Measurements from ENCODE around the gene STEAP1B.
"Not testable (repeated sequence)": the region's sequence is repeated elsewhere in the genome, so short reads cannot be mapped to it uniquely, and the experiment has no call there.

Gene STEAP1B

GRCh38 chr7:22447762-22448161 is 52.2 kb downstream of the STEAP1B start:
- no peak overlapping the region for H3K4me3 ChIP-seq (ENCODE audit: low read length)
- no peaks in the 10 kb centered on the region for H3K27me3 ChIP-seq (ENCODE audit: control insufficient read depth, insufficient read depth, low read length)
- H3K9ac ChIP-seq (ENCODE audit: low read length) = no peak overlapping the region
- H3K4me1 ChIP-seq (ENCODE audit: control insufficient read depth, low read depth, low read length) = peaks cover 4% of the 10 kb centered on the region
- no peaks in the 10 kb centered on the region for H3K9me3 ChIP-seq (ENCODE audit: control insufficient read depth, low read depth, low read length)
- no peaks in the 10 kb centered on the region for H3K36me3 ChIP-seq (ENCODE audit: control insufficient read depth, low read depth, low read length)
- H3K27ac ChIP-seq (ENCODE audit: low read length) = no peak overlapping the region

- Histone ChIP-seq H3K9me3 (ENCODE audit: control insufficient read depth, low read depth, low read length) (no peaks in the 10 kb centered on the region), H3K4me3 (ENCODE audit: low read length) (no peak overlapping the region), H3K36me3 (ENCODE audit: control insufficient read depth, low read depth, low read length) (no peaks in the 10 kb centered on the region), H3K27me3 (ENCODE audit: control insufficient read depth, insufficient read depth, low read length) (no peaks in the 10 kb centered on the region), H3K27ac (ENCODE audit: low read length) (no peak overlapping the region), H3K9ac (ENCODE audit: low read length) (no peak overlapping the region), H3K4me1 (ENCODE audit: control insufficient read depth, low read depth, low read length) (peaks cover 4% of the 10 kb centered on the region)
These were observed 53.0 kb downstream of the STEAP1B start for GRCh38 chr7:22447008-22447407.

DNA sequence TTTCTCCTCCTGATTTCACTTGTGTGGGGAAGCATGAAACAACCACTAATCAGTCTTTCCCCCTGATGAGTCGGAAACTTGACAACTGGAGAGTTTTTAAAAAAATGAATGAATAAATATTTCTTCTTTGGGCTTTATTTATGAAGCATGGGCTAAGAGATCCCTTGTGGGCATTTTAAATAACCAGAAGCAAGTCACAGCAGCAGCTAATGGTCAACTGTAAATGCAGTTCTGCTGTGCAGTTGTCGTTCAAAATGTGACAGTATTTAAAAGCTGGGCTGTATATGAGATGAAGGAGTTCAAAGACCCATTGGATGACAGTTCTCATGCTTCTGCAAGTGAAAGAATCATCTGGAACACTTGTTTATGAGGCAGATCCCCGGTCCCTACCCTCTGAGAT is 54.1 kb downstream of the STEAP1B start:
- Histone ChIP-seq H3K4me3 (ENCODE audit: low read length) (no peak overlapping the region), H3K9me3 (ENCODE audit: control insufficient read depth, low read depth, low read length) (no peaks in the 10 kb centered on the region), H3K9ac (ENCODE audit: low read length) (no peak overlapping the region), H3K36me3 (ENCODE audit: control insufficient read depth, low read depth, low read length) (no peaks in the 10 kb centered on the region), H3K4me1 (ENCODE audit: control insufficient read depth, low read depth, low read length) (peaks cover 4% of the 10 kb centered on the region), H3K27me3 (ENCODE audit: control insufficient read depth, insufficient read depth, low read length) (no peaks in the 10 kb centered on the region), H3K27ac (ENCODE audit: low read length) (no peak overlapping the region)

GRCh38 chr7:22445140-22445743 is 54.7 kb downstream of the STEAP1B start:
- no peak overlapping the region for H3K27ac ChIP-seq (ENCODE audit: low read length)
- no peak overlapping the region for H3K9ac ChIP-seq (ENCODE audit: low read length)
- H3K4me3 ChIP-seq (ENCODE audit: low read length) = no peak overlapping the region
- H3K4me1 ChIP-seq (ENCODE audit: control insufficient read depth, low read depth, low read length) = peaks cover 4% of the 10 kb centered on the region
- no peaks in the 10 kb centered on the region for H3K9me3 ChIP-seq (ENCODE audit: control insufficient read depth, low read depth, low read length)
- no peaks in the 10 kb centered on the region for H3K27me3 ChIP-seq (ENCODE audit: control insufficient read depth, insufficient read depth, low read length)
- H3K36me3 ChIP-seq (ENCODE audit: control insufficient read depth, low read depth, low read length) = no peaks in the 10 kb centered on the region

DNA sequence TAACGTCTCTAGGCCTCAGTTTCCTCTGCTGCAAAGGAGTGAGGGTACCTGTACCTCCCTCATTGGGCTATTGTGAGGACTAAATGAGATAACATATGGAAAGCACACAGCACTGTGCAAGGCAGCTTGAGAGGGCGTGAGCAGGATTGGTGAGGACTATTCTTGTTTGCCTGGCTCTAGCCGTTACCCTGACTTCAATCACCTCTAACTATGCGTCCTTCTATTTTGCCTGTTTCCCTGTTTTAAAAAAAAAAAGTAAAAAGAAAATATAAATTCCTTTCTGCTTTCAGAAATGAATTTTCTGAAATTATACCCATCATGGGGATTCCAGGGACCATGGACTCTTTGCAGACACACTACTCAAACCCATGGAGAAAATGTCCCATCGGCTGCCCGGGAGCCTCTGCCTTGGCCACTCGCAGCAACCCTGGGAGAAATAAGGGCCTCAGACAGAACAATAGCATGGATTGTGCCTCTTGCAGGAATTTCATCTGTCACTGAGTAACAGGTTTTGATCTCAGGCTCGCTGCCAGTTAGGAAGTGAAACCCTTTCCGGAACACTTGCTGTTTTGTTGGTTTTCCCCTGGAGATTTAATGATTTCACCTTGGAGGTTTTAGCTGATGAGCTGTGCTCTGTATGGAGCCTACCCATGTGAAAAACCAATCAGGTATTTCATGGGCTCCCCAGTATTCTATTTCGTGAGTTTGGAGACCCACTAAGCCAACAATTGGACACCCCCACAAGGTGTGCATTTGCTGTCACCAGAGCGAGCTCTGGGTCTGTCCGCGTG is 55.6 kb downstream of the STEAP1B start:
- no peaks in the 10 kb centered on the region for H3K36me3 ChIP-seq (ENCODE audit: control insufficient read depth, low read depth, low read length)
- H3K4me1 ChIP-seq (ENCODE audit: control insufficient read depth, low read depth, low read length) = peaks cover 4% of the 10 kb centered on the region
- no peak overlapping the region for H3K9ac ChIP-seq (ENCODE audit: low read length)
- no peak overlapping the region for H3K4me3 ChIP-seq (ENCODE audit: low read length)
- H3K27ac ChIP-seq (ENCODE audit: low read length) = no peak overlapping the region
- H3K9me3 ChIP-seq (ENCODE audit: control insufficient read depth, low read depth, low read length) = no peaks in the 10 kb centered on the region
- no peaks in the 10 kb centered on the region for H3K27me3 ChIP-seq (ENCODE audit: control insufficient read depth, insufficient read depth, low read length)

DNA sequence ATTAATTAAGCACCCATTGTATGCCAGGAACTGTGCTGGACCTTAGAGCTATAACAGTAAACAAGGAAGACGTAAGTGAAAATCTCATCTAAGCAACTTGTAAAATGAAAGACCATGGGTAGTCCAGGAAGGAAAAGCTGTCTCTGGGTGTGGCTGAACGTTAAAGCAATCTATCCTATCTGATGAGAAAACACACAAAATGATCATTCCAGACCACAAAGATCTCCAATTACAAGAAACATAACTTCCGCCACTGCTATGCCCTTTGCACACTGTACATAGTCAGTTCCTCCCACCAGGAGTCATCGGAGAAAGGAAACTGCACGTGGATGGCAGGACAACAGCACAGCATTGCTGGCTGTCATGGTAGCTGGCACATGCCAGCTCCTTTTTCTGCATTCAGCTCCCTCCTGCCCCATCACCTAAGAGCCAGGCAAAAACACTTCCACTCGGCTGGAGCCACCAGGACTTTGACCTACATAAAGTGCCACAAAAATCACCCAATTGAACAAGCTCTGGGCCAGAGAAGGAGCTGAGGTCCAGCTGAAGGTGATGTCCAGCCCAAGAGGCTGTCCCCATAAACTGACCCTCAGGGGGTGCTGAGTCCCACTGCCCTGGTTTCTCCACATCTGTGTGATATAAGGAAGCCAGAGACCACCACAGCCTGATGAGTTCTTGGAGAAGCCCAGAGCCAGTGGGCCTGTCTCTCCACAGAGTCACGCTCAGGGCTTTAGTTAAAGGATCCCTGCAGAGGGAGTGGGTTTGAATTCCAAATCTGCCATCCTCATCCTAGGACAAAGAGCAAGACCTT is 56.4 kb downstream of the STEAP1B start:
- Histone ChIP-seq H3K27ac (ENCODE audit: low read length) (no peak overlapping the region), H3K4me3 (ENCODE audit: low read length) (no peak overlapping the region), H3K9ac (ENCODE audit: low read length) (no peak overlapping the region), H3K36me3 (ENCODE audit: control insufficient read depth, low read depth, low read length) (no peaks in the 10 kb centered on the region), H3K27me3 (ENCODE audit: control insufficient read depth, insufficient read depth, low read length) (no peaks in the 10 kb centered on the region), H3K4me1 (ENCODE audit: control insufficient read depth, low read depth, low read length) (peaks cover 4% of the 10 kb centered on the region), H3K9me3 (ENCODE audit: control insufficient read depth, low read depth, low read length) (no peaks in the 10 kb centered on the region)

DNA sequence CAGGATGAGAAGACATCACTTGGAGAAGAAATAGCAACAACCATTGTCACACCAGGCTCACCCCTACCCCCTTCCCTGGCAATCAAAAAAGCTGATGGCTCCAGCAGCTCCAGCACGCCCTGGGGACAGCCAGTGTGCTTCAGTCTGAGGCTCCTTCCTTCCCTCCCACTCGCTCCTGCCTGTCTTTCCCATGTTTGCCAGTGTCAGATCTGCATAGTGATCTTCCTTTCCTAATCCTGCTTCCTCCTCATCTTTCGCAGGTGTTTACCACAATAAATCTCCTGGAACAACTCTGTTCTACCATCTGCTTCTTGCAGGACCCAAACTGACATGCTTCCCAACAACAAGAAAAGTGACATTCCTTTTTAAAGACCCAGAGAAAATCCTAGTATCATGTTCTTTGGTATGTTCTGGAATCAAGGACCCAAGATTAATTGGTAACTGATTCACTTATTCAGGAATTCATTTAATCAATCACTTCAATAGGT is 57.1 kb downstream of the STEAP1B start:
- Histone ChIP-seq H3K9me3 (ENCODE audit: control insufficient read depth, low read depth, low read length) (no peaks in the 10 kb centered on the region), H3K36me3 (ENCODE audit: control insufficient read depth, low read depth, low read length) (no peaks in the 10 kb centered on the region), H3K9ac (ENCODE audit: low read length) (no peak overlapping the region), H3K4me1 (ENCODE audit: control insufficient read depth, low read depth, low read length) (peaks cover 4% of the 10 kb centered on the region), H3K27ac (ENCODE audit: low read length) (no peak overlapping the region), H3K27me3 (ENCODE audit: control insufficient read depth, insufficient read depth, low read length) (no peaks in the 10 kb centered on the region), H3K4me3 (ENCODE audit: low read length) (no peak overlapping the region)

DNA sequence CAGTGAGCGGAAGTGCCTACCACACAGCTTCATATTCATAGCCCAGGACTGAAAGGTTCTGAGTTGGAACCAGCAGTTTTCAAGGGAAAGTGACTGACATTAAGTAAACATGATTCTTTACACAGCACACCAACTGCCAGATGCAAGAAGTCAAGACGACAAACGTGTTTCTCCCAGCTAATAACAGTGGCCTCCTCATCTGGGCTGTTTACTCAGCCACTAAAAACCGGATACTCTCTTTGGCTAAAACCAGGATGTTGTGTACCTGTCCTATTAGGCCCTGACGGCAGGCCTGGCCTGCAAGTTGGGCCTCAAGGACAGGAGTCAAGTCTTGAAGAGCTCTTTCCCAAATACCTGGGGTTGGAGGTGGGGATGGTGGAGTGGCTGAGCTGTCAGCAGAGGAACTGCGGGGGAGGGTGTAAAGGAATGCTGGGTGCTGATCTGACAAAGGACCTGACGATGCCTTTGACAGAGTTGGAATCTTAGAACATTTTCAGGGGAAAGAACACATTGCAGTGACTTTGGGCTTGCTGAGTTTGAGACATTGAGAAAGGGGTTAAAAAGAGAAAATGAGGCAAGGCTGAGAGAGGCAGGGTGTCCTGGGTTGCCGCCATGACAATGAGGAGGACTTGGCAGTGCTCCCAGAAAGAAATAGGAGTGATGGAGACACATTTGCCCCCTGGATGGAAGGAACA is 57.7 kb downstream of the STEAP1B start:
- Histone ChIP-seq H3K27ac (ENCODE audit: low read length) (no peak overlapping the region), H3K9ac (ENCODE audit: low read length) (no peak overlapping the region), H3K27me3 (ENCODE audit: control insufficient read depth, insufficient read depth, low read length) (no peaks in the 10 kb centered on the region), H3K4me1 (ENCODE audit: control insufficient read depth, low read depth, low read length) (peaks cover 4% of the 10 kb centered on the region), H3K9me3 (ENCODE audit: control insufficient read depth, low read depth, low read length) (no peaks in the 10 kb centered on the region), H3K4me3 (ENCODE audit: low read length) (no peak overlapping the region), H3K36me3 (ENCODE audit: control insufficient read depth, low read depth, low read length) (no peaks in the 10 kb centered on the region)

GRCh38 chr7:22441157-22441556 is 58.8 kb downstream of the STEAP1B start:
- no peaks in the 10 kb centered on the region for H3K36me3 ChIP-seq (ENCODE audit: control insufficient read depth, low read depth, low read length)
- no peaks in the 10 kb centered on the region for H3K9me3 ChIP-seq (ENCODE audit: control insufficient read depth, low read depth, low read length)
- peaks cover 4% of the 10 kb centered on the region for H3K4me1 ChIP-seq (ENCODE audit: control insufficient read depth, low read depth, low read length)
- no peak overlapping the region for H3K27ac ChIP-seq (ENCODE audit: low read length)
- H3K4me3 ChIP-seq (ENCODE audit: low read length) = no peak overlapping the region
- H3K27me3 ChIP-seq (ENCODE audit: control insufficient read depth, insufficient read depth, low read length) = no peaks in the 10 kb centered on the region
- H3K9ac ChIP-seq (ENCODE audit: low read length) = no peak overlapping the region

GRCh38 chr7:22438994-22439393 is 61.0 kb downstream of the STEAP1B start:
- H3K9ac ChIP-seq (ENCODE audit: low read length) = no peak overlapping the region
- H3K36me3 ChIP-seq (ENCODE audit: control insufficient read depth, low read depth, low read length) = no peaks in the 10 kb centered on the region
- H3K4me1 ChIP-seq (ENCODE audit: control insufficient read depth, low read depth, low read length) = peaks cover 10% of the 10 kb centered on the region
- H3K9me3 ChIP-seq (ENCODE audit: control insufficient read depth, low read depth, low read length) = no peaks in the 10 kb centered on the region
- H3K27me3 ChIP-seq (ENCODE audit: control insufficient read depth, insufficient read depth, low read length) = no peaks in the 10 kb centered on the region
- H3K4me3 ChIP-seq (ENCODE audit: low read length) = no peak overlapping the region
- H3K27ac ChIP-seq (ENCODE audit: low read length) = no peak overlapping the region

DNA sequence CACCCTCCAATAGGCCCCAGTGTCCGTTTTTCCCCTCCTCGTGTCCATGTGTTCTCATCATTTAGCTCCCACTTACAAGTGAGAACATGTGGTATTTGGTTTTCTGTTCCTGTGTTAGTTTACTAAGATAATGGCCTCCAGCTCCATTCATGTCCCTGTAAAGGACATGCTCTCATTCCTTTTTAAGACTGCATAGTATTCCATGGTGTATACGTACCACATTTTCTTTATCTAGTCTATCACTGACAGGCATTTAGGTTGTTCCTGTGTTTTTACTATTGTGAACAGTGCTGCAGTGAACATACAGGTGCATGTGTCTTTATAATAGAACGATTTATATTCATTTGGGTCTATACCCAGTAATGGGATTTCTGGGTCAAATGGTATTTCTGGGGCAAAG is 63.4 kb downstream of the STEAP1B start:
- not testable (repeated sequence) for H3K36me3 ChIP-seq (ENCODE audit: control insufficient read depth, low read depth, low read length); H3K9me3 ChIP-seq (ENCODE audit: control insufficient read depth, low read depth, low read length); H3K9ac ChIP-seq (ENCODE audit: low read length); H3K4me3 ChIP-seq (ENCODE audit: low read length); H3K27ac ChIP-seq (ENCODE audit: low read length); H3K27me3 ChIP-seq (ENCODE audit: control insufficient read depth, insufficient read depth, low read length)
- H3K4me1 ChIP-seq (ENCODE audit: control insufficient read depth, low read depth, low read length) = peaks cover 21% of the 10 kb centered on the region

All from iPS-18a (cell line).